ENCODE results near the gene WBP1L. TPM values are rescaled to one million over a fixed set of nuclear protein-coding genes. Genes with fewer than 3 reads are reported as not detected.

The WBP1L gene
- total and polyA plus RNA-seq, 2 of the 13 experiments (the other 11 are each of a cell fraction or from before 2014, with no cell fraction given), result 8.3 to 12.3 TPM

- TF ChIP-seq NFYC (CRISPR knock-in tag; IDR thresholded peaks at IDR 0.05), result peak; percentile 98
- peak; percentile 15; the same call in 1 of the 2 replicates for TF ChIP-seq EHMT2 (IDR thresholded peaks at IDR 0.05; ENCODE audit: borderline replicate concordance, low read depth, low read length)
- TF ChIP-seq ATF1 (CRISPR knock-in tag; IDR thresholded peaks at IDR 0.05), result peak; percentile 88
- TF ChIP-seq NFKB2 (CRISPR knock-in tag; IDR thresholded peaks at IDR 0.05; ENCODE audit: borderline replicate concordance), result peak; percentile 72; the same call in 1 of the 2 replicates
- 0 out of 2 replicates have a peak, but pooled peaks have one; percentile 63 for TF ChIP-seq AFF4 (CRISPR knock-in tag; IDR thresholded peaks at IDR 0.05)
- TF ChIP-seq HOXA5 (CRISPR knock-in tag; IDR thresholded peaks at IDR 0.05), result peak; percentile 44; the same call in 1 of the 2 replicates
- TF ChIP-seq ZNF17 (CRISPR knock-in tag; IDR thresholded peaks at IDR 0.05), result no peak
- no peak for TF ChIP-seq MYNN (CRISPR knock-in tag; IDR thresholded peaks at IDR 0.05; ENCODE audit: low read depth)
- peak; percentile 46; the same call in 1 of the 2 replicates for TF ChIP-seq MAZ (IDR thresholded peaks at IDR 0.05; ENCODE audit: borderline replicate concordance, low read depth, low read length)
- TF ChIP-seq MAZ (CRISPR knock-in tag; IDR thresholded peaks at IDR 0.05; ENCODE audit: low read depth), result no peak; the same call in 1 of the 2 replicates
- TF ChIP-seq KDM1A (CRISPR knock-in tag; IDR thresholded peaks at IDR 0.05), result no peak
- peak; percentile 64; the same call in 1 of the 2 replicates for TF ChIP-seq REL (CRISPR knock-in tag; conservative IDR thresholded peaks at IDR 0.05)
- no peak for TF ChIP-seq PITX1 (CRISPR knock-in tag; IDR thresholded peaks at IDR 0.05)
- peak; percentile 94; the same call in 1 of the 2 replicates for TF ChIP-seq KDM2A (CRISPR knock-in tag; IDR thresholded peaks at IDR 0.05; ENCODE audit: borderline replicate concordance, low read depth)
- peak; percentile 74 for TF ChIP-seq ARID4A (CRISPR knock-in tag; IDR thresholded peaks at IDR 0.05; ENCODE audit: borderline replicate concordance)
- peak; percentile 72 for TF ChIP-seq CEBPZ (IDR thresholded peaks at IDR 0.05; ENCODE audit: low read length)
- TF ChIP-seq ZNF530 (CRISPR knock-in tag; IDR thresholded peaks at IDR 0.05; ENCODE audit: low read depth), result no peak
- TF ChIP-seq POLR2G (IDR thresholded peaks at IDR 0.05; ENCODE audit: low read depth, low read length), result peak; percentile 72
Measured at GRCh38 chr10:102743588-102744373, at the start of gene WBP1L (continued).
